WERI-Rb-1 (cell line): ENCODE measurements around the gene KIAA1549.

Source experiments
- DNase-seq: peaks from one replicate; pipeline ENCODE4 v3.0.0-alpha.2; 2020
- H3K27ac ChIP-seq: fragments of 250-450 bp; sonication (Bioruptor Pico); 2 replicates; pipeline ENCODE4 v1.5.1; 2020; ENCODE audit warnings: mild to moderate bottlenecking, moderate library complexity
- H3K27me3 ChIP-seq: fragments of 250-450 bp; sonication (Bioruptor Pico); 2 replicates; pipeline ENCODE4 v1.5.1; 2021; ENCODE audit warnings: mild to moderate bottlenecking, low read depth, moderate library complexity; ENCODE audit not compliant: insufficient read depth, severe bottlenecking
- H3K36me3 ChIP-seq: fragments of 250-450 bp; sonication (Bioruptor Pico); 2 replicates; pipeline ENCODE4 v1.5.1; 2020; ENCODE audit warnings: mild to moderate bottlenecking, moderate library complexity
- H3K4me3 ChIP-seq: 2 replicates; pipeline ENCODE4 v1.5.1; 2011; ENCODE audit warnings: low read depth, mild to moderate bottlenecking, control low read depth, low read length
- H3K9me3 ChIP-seq: fragments of 250-450 bp; sonication (Bioruptor Pico); 2 replicates; pipeline ENCODE4 v1.5.1; 2021; ENCODE audit warnings: mild to moderate bottlenecking, moderate library complexity; ENCODE audit not compliant: severe bottlenecking
- TF ChIP-seq, protein P1 (sequence below): IDR thresholded peaks from 2 replicates; pipeline ENCODE4 v1.5.1; 2011; ENCODE audit warnings: low read depth, mild to moderate bottlenecking, control low read depth, inconsistent platforms, low read length

KIAA1549 gene

DNA sequence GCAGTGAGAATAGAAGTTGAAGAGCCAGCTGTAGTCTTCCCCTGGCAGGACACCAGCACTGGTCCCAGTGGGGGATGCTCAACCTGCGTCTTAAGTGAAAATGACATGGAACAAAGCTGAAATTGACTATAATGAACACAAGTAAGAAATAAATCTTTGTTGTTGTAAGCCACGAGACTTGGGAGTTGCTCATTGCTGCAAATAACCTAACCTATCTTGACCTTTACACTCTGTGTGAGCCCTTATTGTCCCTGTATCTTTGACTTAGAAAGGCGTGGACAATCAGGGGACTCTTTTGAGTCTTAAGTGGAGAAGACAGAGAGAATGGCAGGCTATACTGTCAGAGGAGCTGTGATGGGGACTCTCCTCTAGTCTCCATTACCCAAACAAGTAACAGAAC lies 37.7 kb upstream of the KIAA1549 start:
- DNase-seq: no peak
- Histone ChIP-seq H3K27ac (no peak overlapping the region), H3K9me3 (no peaks in the 10 kb centered on the region), H3K27me3 (no peaks in the 10 kb centered on the region), H3K4me3 (no peak overlapping the region), H3K36me3 (peaks cover 16% of the 10 kb centered on the region)
- TF ChIP-seq, protein P1, sequence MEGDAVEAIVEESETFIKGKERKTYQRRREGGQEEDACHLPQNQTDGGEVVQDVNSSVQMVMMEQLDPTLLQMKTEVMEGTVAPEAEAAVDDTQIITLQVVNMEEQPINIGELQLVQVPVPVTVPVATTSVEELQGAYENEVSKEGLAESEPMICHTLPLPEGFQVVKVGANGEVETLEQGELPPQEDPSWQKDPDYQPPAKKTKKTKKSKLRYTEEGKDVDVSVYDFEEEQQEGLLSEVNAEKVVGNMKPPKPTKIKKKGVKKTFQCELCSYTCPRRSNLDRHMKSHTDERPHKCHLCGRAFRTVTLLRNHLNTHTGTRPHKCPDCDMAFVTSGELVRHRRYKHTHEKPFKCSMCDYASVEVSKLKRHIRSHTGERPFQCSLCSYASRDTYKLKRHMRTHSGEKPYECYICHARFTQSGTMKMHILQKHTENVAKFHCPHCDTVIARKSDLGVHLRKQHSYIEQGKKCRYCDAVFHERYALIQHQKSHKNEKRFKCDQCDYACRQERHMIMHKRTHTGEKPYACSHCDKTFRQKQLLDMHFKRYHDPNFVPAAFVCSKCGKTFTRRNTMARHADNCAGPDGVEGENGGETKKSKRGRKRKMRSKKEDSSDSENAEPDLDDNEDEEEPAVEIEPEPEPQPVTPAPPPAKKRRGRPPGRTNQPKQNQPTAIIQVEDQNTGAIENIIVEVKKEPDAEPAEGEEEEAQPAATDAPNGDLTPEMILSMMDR: no peak

- TF ChIP-seq, protein P1: peak; percentile 77
- peak; percentile 76 for DNase-seq
Observed at GRCh38 chr7:139016931-139017511, 35.8 kb upstream of the KIAA1549 start.

DNA sequence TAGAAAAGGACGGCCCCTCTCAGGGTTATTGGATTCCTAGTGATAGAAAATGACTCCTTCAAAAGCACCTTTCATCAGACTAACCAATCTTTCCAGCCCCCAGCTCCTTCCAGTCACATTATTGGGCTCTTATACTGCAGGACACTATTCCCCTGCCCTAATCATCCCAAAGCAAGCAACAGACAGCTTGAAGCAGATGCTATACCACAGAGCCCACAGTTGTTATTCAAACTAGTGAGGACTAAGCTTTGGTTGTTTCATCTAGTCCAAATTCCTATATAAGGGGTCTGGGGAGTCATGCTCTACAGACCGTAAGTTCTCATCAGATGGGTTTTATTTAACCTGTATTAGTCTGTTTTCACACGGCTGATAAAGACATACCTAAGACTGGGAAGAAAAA lies 30.2 kb upstream of the KIAA1549 start:
- DNase-seq: no peak
- H3K9me3 ChIP-seq: no peaks in the 10 kb centered on the region
- no peaks in the 10 kb centered on the region for H3K27me3 ChIP-seq
- no peaks in the 10 kb centered on the region for H3K36me3 ChIP-seq
- H3K4me3 ChIP-seq: no peak overlapping the region
- no peak overlapping the region for H3K27ac ChIP-seq
- TF ChIP-seq, protein P1: no peak

More at GRCh38 chr7:139016931-139017511, 35.8 kb upstream of the KIAA1549 start:
- Histone ChIP-seq H3K9me3 (no peaks in the 10 kb centered on the region), H3K27ac (no peak overlapping the region), H3K4me3 (no peak overlapping the region), H3K27me3 (no peaks in the 10 kb centered on the region), H3K36me3 (0 out of 2 replicates have a peak, but pooled peaks cover under 1% of the 10 kb centered on the region)

- Histone ChIP-seq H3K9me3 (no peaks in the 10 kb centered on the region), H3K27ac (no peak overlapping the region), H3K27me3 (no peaks in the 10 kb centered on the region), H3K36me3 (no peaks in the 10 kb centered on the region), H3K4me3 (no peak overlapping the region)
- DNase-seq: no peak
- TF ChIP-seq, protein P1: no peak
Observed at GRCh38 chr7:139004321-139005090, 23.3 kb upstream of the KIAA1549 start.

- Histone ChIP-seq H3K9me3 (no peaks in the 10 kb centered on the region), H3K27me3 (no peaks in the 10 kb centered on the region), H3K4me3 (no peak overlapping the region), H3K27ac (no peak overlapping the region), H3K36me3 (no peaks in the 10 kb centered on the region)
- DNase-seq: no peak
- TF ChIP-seq, protein P1: no peak
Observed at GRCh38 chr7:138999414-138999813, 18.2 kb upstream of the KIAA1549 start.
